ENCODE results near the gene NHLRC1.

Gene NHLRC1

DNA sequence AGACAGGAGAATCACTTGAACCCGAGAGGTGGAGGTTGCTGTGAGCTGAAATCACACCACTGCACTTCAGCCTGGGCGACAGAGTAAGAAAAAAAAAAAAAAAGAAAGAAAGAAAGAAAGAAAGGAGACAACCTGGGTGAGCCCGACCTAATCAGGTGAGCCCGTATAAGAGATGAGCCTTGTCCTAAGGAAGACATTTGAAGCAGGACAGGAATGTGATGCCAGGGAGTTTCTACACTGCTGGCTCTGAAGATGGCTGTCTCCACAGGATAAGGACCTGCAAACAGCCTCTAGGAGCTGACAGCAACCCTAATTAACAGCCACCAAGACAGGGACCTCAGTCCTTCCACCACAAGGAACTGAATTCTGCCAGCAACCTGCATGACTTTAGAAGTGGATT lies 41.9 kb downstream of the NHLRC1 start:
- DNase-seq: no peak

DNA sequence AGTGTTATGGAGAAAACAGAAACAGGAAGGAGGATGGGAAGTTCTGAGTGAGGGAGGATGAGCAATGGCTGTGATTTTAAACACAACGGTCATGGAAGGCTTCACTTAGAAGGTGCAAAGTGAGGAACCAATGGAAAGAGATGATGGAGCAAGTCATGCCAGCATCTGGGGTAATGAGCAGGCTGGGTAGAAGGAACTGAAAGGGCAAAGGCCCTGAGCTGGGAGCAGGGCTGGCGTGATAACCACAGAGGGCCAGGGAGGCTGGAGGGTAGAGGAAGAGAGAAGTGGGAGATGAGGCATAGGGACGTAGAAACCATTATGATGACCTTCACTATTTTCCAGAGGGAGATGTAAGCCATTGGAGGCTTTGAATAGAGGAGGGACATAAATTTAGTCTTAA lies 43.6 kb downstream of the NHLRC1 start:
- no peak for DNase-seq

DNA sequence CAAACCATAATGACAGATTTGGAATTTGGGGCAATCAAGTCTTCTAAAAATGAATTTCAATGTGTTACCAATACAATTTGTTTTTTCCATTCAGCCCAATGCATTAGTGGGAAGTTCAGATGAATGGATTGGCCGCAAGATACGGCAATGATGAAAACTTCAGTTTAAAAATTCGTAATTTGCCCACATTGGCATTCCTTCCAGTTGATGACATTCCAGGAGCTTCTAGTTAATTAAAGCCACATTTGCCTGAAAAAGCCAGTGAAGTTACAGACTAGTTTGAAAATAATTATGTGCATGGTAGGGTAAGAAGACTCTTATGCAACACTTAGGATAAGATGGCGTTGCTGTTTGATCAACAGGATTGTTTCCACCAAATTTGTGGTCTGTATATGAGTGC lies 46.2 kb downstream of the NHLRC1 start:
- DNase-seq: no peak

DNA sequence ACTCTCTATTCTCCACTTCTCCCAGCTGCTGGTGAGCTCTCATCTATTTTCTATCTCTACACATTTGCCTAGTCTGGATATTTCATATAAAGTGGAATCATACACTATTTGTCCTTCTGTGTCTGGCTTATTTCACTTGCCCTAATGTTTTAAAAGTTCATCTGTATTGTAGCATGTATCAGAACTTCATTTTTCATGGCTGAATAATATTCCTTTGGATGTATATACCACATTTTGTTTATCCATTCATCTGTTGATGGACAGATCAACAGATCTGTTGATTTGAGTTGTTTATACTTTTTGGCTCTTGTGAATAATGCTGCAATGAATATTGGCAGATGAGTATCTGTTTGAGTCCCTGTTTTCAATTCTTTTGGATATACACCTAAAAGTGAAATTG lies 49.6 kb downstream of the NHLRC1 start:
- DNase-seq: no peak

DNA sequence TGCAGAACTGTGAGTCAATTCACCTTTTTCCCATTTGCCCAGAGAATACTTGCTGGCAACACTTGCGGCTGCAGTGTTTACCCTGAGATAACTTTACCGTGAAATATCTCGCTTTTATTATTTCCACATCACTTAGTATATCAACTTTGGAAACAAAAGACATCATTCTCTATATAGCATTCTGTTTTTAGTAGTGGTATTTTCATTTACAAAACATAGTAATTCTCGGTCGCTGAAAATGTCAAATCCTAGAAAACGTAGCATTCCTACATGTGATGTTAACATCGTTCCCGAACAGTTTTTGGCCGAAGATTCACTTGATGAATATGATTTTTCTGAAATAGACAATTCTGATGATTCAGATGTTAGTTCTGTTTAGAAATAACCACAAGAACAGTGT lies 52.0 kb downstream of the NHLRC1 start:
- no peak for DNase-seq
